Measurements from ENCODE around the gene NFS1. TPM values are rescaled to one million over a fixed set of nuclear protein-coding genes. Genes with fewer than 3 reads are reported as not detected.
"Not testable (repeated sequence)": the region's sequence is repeated elsewhere in the genome, so short reads cannot be mapped to it uniquely, and the experiment has no call there.

NFS1 gene
- 18.7 TPM for polyA plus RNA-seq (2013, experiment 1 of 2; ENCODE audit: insufficient read length)
- 20.3 TPM for polyA plus RNA-seq (2013, experiment 2 of 2; ENCODE audit: insufficient read length)

GRCh38 chr20:35699127-35699956 is at the start of gene NFS1, which contains the start of gene ROMO1:
Gene NFS1, minus strand, starts transcription at chr20:35699352. Its CDS starts 64 bp downstream, at chr20:35699288.
Gene ROMO1, plus strand, starts transcription at chr20:35699405. Its CDS starts 228 bp downstream, at chr20:35699633.
- DNase-seq = peak; percentile 83

- not testable (repeated sequence) for DNase-seq
Observed at GRCh38 chr20:35744492-35744841, 45.3 kb upstream of the NFS1 start.

- DNase-seq = no peak
Observed at GRCh38 chr20:35743693-35744491, 44.7 kb upstream of the NFS1 start.

- no peak for DNase-seq
Observed at GRCh38 chr20:35742741-35743523, 43.8 kb upstream of the NFS1 start.

- DNase-seq = peak; percentile 100
Observed at GRCh38 chr20:35741892-35742740, 43.0 kb upstream of the NFS1 start, which contains the start of gene RBM39. Gene RBM39, minus strand, starts transcription at chr20:35742260. Its CDS starts 1,386 bp downstream, at chr20:35740874.

- peak; percentile 60 for DNase-seq
Observed at GRCh38 chr20:35739294-35740163, 40.4 kb upstream of the NFS1 start.

- DNase-seq = no peak
Observed at GRCh38 chr20:35738410-35739179, 39.4 kb upstream of the NFS1 start.

GRCh38 chr20:35737865-35738333 is 38.7 kb upstream of the NFS1 start:
- no peak for DNase-seq

- DNase-seq = no peak
Observed at GRCh38 chr20:35735826-35736470, 36.8 kb upstream of the NFS1 start.

GRCh38 chr20:35734777-35735649 is 35.9 kb upstream of the NFS1 start:
- DNase-seq = no peak

GRCh38 chr20:35734374-35734773 is 35.2 kb upstream of the NFS1 start:
- DNase-seq = no peak

- no peak for DNase-seq
Observed at GRCh38 chr20:35732644-35732982, 33.5 kb upstream of the NFS1 start.

- no peak for DNase-seq
Observed at GRCh38 chr20:35731862-35732643, 32.9 kb upstream of the NFS1 start.

GRCh38 chr20:35731469-35731788 is 32.3 kb upstream of the NFS1 start:
- DNase-seq = no peak

GRCh38 chr20:35730583-35731468 is 31.7 kb upstream of the NFS1 start:
- DNase-seq = no peak

- DNase-seq = no peak
Observed at GRCh38 chr20:35729836-35730582, 30.9 kb upstream of the NFS1 start.
